K562 (cell line): Measurements from ENCODE around the gene SAP25. TPM values are rescaled to one million over a fixed set of nuclear protein-coding genes. Genes with fewer than 3 reads are reported as not detected.
A peak's percentile ranks its signal among the peaks of the same experiment; 100 is the strongest.

ENCODE experiments used
- DNMT1 ChIP-seq: fragments of 450-650 bp; IDR thresholded peaks from 2 replicates; pipeline ENCODE4 v1.6.1; 2016; ENCODE audit warnings: antibody characterized with exemption, mild to moderate bottlenecking
- EWSR1 ChIP-seq: fragments of 450-650 bp; IDR thresholded peaks from 2 replicates; pipeline ENCODE4 v1.6.1; 2018; ENCODE audit warnings: borderline replicate concordance, mild to moderate bottlenecking, low read depth, moderate library complexity; ENCODE audit not compliant: partially characterized antibody
- HNRNPK ChIP-seq: fragments of 200-400 bp; formaldehyde crosslinking; IDR thresholded peaks from one replicate; pipeline ENCODE4 v1.6.1; 2018; ENCODE audit warnings: mild to moderate bottlenecking, low read depth, low read length; ENCODE audit not compliant: poor library complexity, severe bottlenecking
- KLF1 ChIP-seq: fragments of 450-650 bp; IDR thresholded peaks from 2 replicates; pipeline ENCODE4 v1.6.1; 2016; ENCODE audit warnings: missing genetic modification characterization, missing compliant biosample characterization
- KLF13 ChIP-seq: fragments of 450-650 bp; IDR thresholded peaks from 2 replicates; pipeline ENCODE4 v1.6.1; 2016; ENCODE audit warnings: missing genetic modification characterization, low read depth, mild to moderate bottlenecking, missing compliant biosample characterization, moderate library complexity, borderline replicate concordance
- LEF1 ChIP-seq: fragments of 450-650 bp; IDR thresholded peaks from 2 replicates; pipeline ENCODE4 v1.6.1; 2016; ENCODE audit warnings: mild to moderate bottlenecking
- PHB ChIP-seq: fragments of 250-450 bp; sonication (Bioruptor Pico); IDR thresholded peaks from 2 replicates; pipeline ENCODE4 v1.5.0; 2021
- POLR2AphosphoS2 ChIP-seq: IDR thresholded peaks from 2 replicates; pipeline ENCODE4 v1.6.1; 2012; ENCODE audit warnings: low read length, improper control_type of control experiment
- PRPF4 ChIP-seq: fragments of 200-400 bp; formaldehyde crosslinking; IDR thresholded peaks from one replicate; pipeline ENCODE4 v1.6.1; 2017; ENCODE audit warnings: low read length, low read depth, mild to moderate bottlenecking; ENCODE audit not compliant: insufficient read depth, poor library complexity, severe bottlenecking
- TCFL5 ChIP-seq: fragments of 250-450 bp; sonication (Bioruptor Pico); conservative IDR thresholded peaks from 2 replicates; pipeline ENCODE4 v1.6.1; 2021; ENCODE audit warnings: mild to moderate bottlenecking, moderate library complexity, matching md5 sums
- THAP7 ChIP-seq: fragments of 250-450 bp; sonication (Bioruptor Pico); IDR thresholded peaks from 2 replicates; pipeline ENCODE4 v1.5.0; 2021
- USF2 ChIP-seq: sonication (generic); formaldehyde crosslinking; IDR thresholded peaks from 2 replicates; pipeline ENCODE4 v1.5.0; 2020; ENCODE audit warnings: missing genetic modification reagents
- XRCC3 ChIP-seq: fragments of 450-650 bp; IDR thresholded peaks from 2 replicates; pipeline ENCODE4 v1.6.1; 2017; ENCODE audit warnings: mild to moderate bottlenecking, moderate library complexity
- ZNF197 ChIP-seq: fragments of 200-800 bp; sonication (Bioruptor generic); IDR thresholded peaks from 2 replicates; pipeline ENCODE4 v1.6.1; 2016; ENCODE audit warnings: low read depth, missing genetic modification characterization, missing compliant biosample characterization
- ZNF347 ChIP-seq: fragments of 450-650 bp; formaldehyde crosslinking; IDR thresholded peaks from 2 replicates; pipeline ENCODE4 v1.4.0; 2020; ENCODE audit warnings: low read depth, mild to moderate bottlenecking, moderate library complexity
- ZNF41 ChIP-seq: fragments of 250-450 bp; sonication (Bioruptor Pico); conservative IDR thresholded peaks from 2 replicates; pipeline ENCODE4 v1.4.0; 2020; ENCODE audit warnings: mild to moderate bottlenecking
- ZNF436 ChIP-seq: fragments of 250-450, 450-650 bp; sonication (Bioruptor Pico); formaldehyde crosslinking; IDR thresholded peaks from 2 replicates; pipeline ENCODE4 v1.7.0; 2020; ENCODE audit warnings: mild to moderate bottlenecking
- ZNF77 ChIP-seq: fragments of 250-450 bp; sonication (Bioruptor Pico); IDR thresholded peaks from 2 replicates; pipeline ENCODE4 v1.5.0; 2020
- polyA plus RNA-seq, 8 experiments: library from polyadenylated mRNA; depleted of rRNA in 4 of 8; stranded (reverse) in 5 of 8; unstranded in 3 of 8; fragments of >200 nt; fragmentation: Nextera tagmentation in 2 of 8; fragmentation: Illumina TruSeq in 1 of 8; extraction: Ambion mirVana in 2 of 8; extraction: Trizol in 1 of 8; gene quantifications; 2 replicates each; pipeline versions ENCODE4 v1.2.1 to v1.2.3, GENCODE V29; 2011 to 2014; ENCODE audit warnings: inconsistent platforms in 1 of 8, missing spikeins in 1 of 8
- total RNA-seq, 7 experiments: library from RNA; depleted of rRNA in 6 of 7; stranded (reverse); fragments of >200 nt in 6 of 7; fragmentation: Illumina TruSeq in 2 of 7; extraction: Trizol in 2 of 7; gene quantifications; 2 replicates each; pipeline versions ENCODE4 v1.2.1 to v1.2.3, GENCODE V29; 2011 to 2021; ENCODE audit warnings: low replicate concordance in 1 of 7
- TF ChIP-seq, protein P1 (sequence below): sonication (generic); formaldehyde crosslinking; IDR thresholded peaks from 2 replicates; pipeline ENCODE4 v1.8.0; 2022; ENCODE audit warnings: mild to moderate bottlenecking, missing genetic modification reagents
- TF ChIP-seq, protein P2 (sequence below): fragments of 450-650 bp; IDR thresholded peaks from one replicate; pipeline ENCODE4 v1.6.1; 2018; ENCODE audit warnings: mild to moderate bottlenecking, moderate library complexity; ENCODE audit not compliant: partially characterized antibody

Gene SAP25
- total and polyA plus RNA-seq, 9 of the 15 experiments (the other 6 are each of a cell fraction or from before 2014, with no cell fraction given), result 0.13 to 5.3 (median 0.78) TPM; not detected in 1

DNA sequence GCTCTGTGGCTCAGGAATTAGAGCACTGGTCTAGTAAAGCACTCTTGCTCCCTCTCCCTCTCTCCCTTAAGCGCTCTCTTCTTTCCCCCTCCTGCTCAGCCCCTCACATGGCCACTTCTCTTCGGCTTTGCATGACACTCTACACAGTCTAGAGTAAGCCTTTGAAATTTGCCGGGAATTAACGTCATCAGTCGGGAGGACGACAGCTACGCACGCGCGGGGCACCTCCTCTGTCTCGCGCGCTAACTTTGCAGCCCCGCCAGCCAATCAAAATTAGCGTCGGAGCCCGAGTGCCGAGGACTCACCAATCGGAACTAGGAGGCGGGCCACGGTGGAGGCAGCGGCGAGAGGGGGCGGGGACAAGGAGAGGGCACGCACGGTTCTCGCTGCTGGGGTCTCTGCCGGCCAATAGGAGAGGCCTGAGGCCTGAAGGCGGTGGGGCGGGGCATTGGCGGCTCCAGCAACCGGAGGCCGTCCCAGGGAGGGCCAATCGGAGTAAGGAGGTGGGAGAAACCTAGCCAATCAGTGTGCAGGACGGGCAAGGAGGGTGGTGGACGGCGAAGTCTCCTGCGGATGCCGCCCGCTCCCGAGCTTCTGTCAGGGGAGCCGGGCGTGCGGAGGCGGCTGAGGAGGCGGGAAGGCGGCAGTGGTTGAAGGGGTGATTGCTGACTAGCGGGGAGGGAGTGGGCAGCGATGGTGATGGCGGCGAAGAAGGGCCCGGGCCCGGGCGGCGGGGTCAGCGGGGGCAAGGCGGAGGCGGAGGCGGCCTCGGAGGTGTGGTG is 34.9 kb downstream of the SAP25 start, which contains the start of gene AGFG2 (continued):
- TF ChIP-seq LEF1, result no peak; the same call in 1 of the 2 replicates
- TF ChIP-seq ZNF436 (CRISPR knock-in tag), result no peak
- TF ChIP-seq POLR2AphosphoS2, result no peak
- no peak for TF ChIP-seq THAP7
- TF ChIP-seq, protein P1, sequence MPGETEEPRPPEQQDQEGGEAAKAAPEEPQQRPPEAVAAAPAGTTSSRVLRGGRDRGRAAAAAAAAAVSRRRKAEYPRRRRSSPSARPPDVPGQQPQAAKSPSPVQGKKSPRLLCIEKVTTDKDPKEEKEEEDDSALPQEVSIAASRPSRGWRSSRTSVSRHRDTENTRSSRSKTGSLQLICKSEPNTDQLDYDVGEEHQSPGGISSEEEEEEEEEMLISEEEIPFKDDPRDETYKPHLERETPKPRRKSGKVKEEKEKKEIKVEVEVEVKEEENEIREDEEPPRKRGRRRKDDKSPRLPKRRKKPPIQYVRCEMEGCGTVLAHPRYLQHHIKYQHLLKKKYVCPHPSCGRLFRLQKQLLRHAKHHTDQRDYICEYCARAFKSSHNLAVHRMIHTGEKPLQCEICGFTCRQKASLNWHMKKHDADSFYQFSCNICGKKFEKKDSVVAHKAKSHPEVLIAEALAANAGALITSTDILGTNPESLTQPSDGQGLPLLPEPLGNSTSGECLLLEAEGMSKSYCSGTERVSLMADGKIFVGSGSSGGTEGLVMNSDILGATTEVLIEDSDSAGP, result no peak
- TF ChIP-seq ZNF77 (CRISPR knock-in tag), result no peak
- TF ChIP-seq TCFL5 (CRISPR knock-in tag), result no peak
- 0 out of 2 replicates have a peak, but pooled peaks have one; percentile 47 for TF ChIP-seq PHB
- TF ChIP-seq XRCC3, result no peak
- no peak for TF ChIP-seq DNMT1
- no peak for TF ChIP-seq KLF13
- no peak for TF ChIP-seq ZNF197
- TF ChIP-seq USF2 (CRISPR knock-in tag), result peak; percentile 33; the same call in 1 of the 2 replicates
- TF ChIP-seq HNRNPK, result no peak
- TF ChIP-seq PRPF4, result no peak
- TF ChIP-seq ZNF41 (CRISPR knock-in tag), result no peak
- no peak for TF ChIP-seq KLF1 (tag)
- no peak for TF ChIP-seq ZNF347 (CRISPR knock-in tag)
- TF ChIP-seq EWSR1, result no peak
- TF ChIP-seq, protein P2, sequence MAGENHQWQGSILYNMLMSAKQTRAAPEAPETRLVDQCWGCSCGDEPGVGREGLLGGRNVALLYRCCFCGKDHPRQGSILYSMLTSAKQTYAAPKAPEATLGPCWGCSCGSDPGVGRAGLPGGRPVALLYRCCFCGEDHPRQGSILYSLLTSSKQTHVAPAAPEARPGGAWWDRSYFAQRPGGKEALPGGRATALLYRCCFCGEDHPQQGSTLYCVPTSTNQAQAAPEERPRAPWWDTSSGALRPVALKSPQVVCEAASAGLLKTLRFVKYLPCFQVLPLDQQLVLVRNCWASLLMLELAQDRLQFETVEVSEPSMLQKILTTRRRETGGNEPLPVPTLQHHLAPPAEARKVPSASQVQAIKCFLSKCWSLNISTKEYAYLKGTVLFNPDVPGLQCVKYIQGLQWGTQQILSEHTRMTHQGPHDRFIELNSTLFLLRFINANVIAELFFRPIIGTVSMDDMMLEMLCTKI, result no peak
